ENCODE measurements around the gene PCYT1A. TPM values are rescaled to one million over a fixed set of nuclear protein-coding genes. Genes with fewer than 3 reads are reported as not detected.
"Not testable (repeated sequence)": the region's sequence is repeated elsewhere in the genome, so short reads cannot be mapped to it uniquely, and the experiment has no call there.

The PCYT1A gene
- total RNA-seq, 2 experiments from 2014 or later: 41.8 to 47.1 TPM

DNA sequence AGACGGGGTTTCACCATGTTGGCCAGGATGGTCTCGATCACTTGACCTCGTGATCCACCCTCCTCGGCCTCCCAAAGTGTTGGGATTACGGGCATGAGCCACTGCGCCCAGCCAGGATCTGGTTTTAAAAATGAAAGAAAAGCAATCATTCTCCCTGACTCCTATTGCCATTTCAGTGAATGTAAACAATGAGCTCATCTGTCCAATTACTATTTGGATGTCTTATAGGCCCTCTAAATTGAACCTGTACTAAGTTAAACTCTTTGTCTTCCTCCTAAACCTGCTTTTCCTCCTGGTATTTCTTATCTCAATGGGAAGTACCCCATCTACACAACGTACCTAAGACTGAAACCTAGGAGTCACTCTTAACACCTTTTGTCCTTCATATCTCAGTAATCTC is 23.7 kb downstream of the PCYT1A start:
- ATAC-seq: no peak
- Mint-ChIP-seq H3K27ac (no peak overlapping the region), H3K4me3 (no peak overlapping the region)

DNA sequence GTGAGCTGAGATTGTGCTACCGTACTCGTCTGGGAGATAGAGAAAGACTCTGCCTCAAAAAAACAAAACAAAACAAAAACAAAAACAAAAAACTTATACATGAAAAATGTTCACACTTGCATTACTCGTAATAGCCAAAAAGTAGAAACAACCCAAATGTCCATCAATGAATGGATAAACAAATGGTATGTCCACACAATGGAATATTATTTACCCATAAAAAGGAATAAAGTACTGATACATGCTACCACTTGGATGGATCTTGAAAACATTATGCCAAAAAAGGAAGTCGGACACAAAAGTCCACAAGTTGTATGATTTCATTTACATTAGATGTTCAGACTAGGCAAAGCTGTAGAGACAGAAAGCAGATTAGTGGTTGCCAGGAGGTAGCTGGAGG is 26.7 kb downstream of the PCYT1A start:
- no peaks in the 10 kb centered on the region for H3K27me3 Mint-ChIP-seq
- no peak overlapping the region for H3K27ac Mint-ChIP-seq
- H3K4me1 Mint-ChIP-seq: no peaks in the 10 kb centered on the region
- no peak overlapping the region for H3K4me3 Mint-ChIP-seq
- H3K36me3 Mint-ChIP-seq (ENCODE audit: low read depth): peaks cover 31% of the 10 kb centered on the region
- intact Hi-C loops (cut with DNase I, micrococcal nuclease): no loop called here
- ATAC-seq (no peak), DNase-seq (no peak)
- H3K9me3 Mint-ChIP-seq (ENCODE audit: low read depth): no peaks in the 10 kb centered on the region
- POLR2A ChIA-PET: no interaction called here
- CTCF ChIA-PET: interaction anchor here (0.6 kb wide), 1 partner anchor 24 kb away, joined by 3 read pairs; no protein-coding TSS in a partner anchor

More for the DNA sequence above, 23.7 kb downstream of the PCYT1A start:
- Mint-ChIP-seq H3K4me1 (no peaks in the 10 kb centered on the region), H3K27me3 (no peaks in the 10 kb centered on the region), H3K36me3 (ENCODE audit: low read depth) (peaks cover 21% of the 10 kb centered on the region), H3K9me3 (ENCODE audit: low read depth) (no peaks in the 10 kb centered on the region)
- POLR2A ChIA-PET: no interaction called here
- CTCF ChIA-PET: interaction anchor here (0.6 kb wide), 1 partner anchor 51 kb away, joined by 4 read pairs; no protein-coding TSS in a partner anchor
- DNase-seq: no peak
- intact Hi-C loops (cut with DNase I, micrococcal nuclease): no loop called here

DNA sequence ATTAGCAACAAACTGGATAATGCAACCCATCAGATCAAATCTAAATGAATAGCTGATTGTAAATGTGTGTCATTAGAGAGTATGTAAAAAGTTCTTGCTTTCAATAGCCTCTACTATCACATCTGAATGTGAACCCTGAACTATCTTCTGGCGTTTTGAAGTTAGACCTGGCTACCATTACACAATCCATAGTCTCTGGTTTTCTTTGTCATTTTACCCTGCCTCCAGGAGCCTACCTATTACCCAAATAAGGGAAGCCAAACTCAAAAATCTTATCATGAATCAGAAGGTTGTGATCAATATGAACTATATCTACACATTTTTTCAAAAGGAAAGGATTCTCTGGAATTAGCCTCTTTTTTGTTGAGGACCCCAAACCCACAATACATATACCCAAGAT is 31.8 kb downstream of the PCYT1A start:
- Mint-ChIP-seq H3K27me3 (no peaks in the 10 kb centered on the region), H3K4me3 (no peak overlapping the region), H3K4me1 (no peaks in the 10 kb centered on the region), H3K27ac (peak overlapping the region; percentile 27), H3K36me3 (ENCODE audit: low read depth) (peaks cover 18% of the 10 kb centered on the region), H3K9me3 (ENCODE audit: low read depth) (no peaks in the 10 kb centered on the region)
- POLR2A ChIA-PET: no interaction called here
- CTCF ChIA-PET: interaction anchor here (0.6 to 4.7 kb wide), 5 partner anchors 63 to 267 kb away, joined by 3 to 20 read pairs (median 3); no protein-coding TSS in a partner anchor
- DNase-seq (no peak), ATAC-seq (no peak)
- intact Hi-C loops (cut with DNase I, micrococcal nuclease): loop anchor here in 1 of 2 experiments (2.0 kb wide), 1 partner anchor 63 kb away; the partner anchor contains the start of gene DYNLT2B

DNA sequence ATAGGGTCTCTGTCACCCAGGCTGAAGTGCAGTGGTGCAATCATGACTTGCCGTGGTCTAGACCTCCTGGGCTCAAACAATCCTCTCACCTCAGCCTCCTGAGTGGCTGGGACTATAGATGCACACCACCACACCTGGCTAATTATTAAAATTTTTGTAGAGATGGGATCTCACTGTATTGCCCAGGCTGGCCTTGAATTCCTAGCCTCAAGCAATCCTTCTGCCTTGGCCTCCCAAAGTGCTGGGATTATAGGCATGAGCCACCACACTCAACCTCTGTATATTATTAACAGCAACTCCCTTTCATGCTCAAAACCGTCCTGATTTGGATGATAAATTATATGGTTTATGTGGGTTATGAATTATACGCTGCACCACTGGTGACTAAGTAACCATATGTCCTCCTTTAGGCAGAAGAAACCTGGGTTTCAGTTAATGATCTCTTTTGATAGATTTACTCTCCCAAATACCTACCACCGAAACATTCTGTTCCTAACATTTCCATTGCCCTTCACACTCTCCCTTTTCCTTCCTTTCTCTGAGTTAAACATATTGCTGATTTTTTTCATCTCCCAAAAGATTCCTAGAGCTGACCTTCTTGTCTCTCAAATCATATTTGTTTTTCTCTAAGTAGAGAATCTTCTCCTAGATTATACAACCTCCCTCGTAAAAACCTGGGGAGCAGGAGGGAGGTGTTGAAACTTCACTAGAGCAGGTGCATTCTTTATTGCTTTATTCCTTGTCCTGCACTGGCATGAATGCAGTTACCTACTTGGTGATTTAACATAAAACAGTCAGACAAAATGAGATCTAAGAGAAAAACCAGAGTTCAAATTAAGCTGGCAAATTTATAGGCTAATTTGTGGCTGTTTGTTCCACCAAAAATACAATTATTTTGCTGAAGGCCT is 32.9 kb downstream of the PCYT1A start:
- H3K27ac Mint-ChIP-seq: no peak overlapping the region
- ATAC-seq: no peak
- ChIA-PET POLR2A (no interaction called here), CTCF (interaction anchor here (0.6 to 4.7 kb wide), 14 partner anchors 7 to 313 kb away, joined by 3 to 20 read pairs (median 3); partner anchors contain the start of gene UBXN7)
- intact Hi-C loops (cut with DNase I, micrococcal nuclease): loop anchor here (2.0 to 5.0 kb wide), 2 partner anchors 64 to 108 kb away; partner anchors contain the start of gene DYNLT2B (in 1 of the 2)
- no peaks in the 10 kb centered on the region for H3K4me1 Mint-ChIP-seq
- no peaks in the 10 kb centered on the region for H3K27me3 Mint-ChIP-seq
- no peak overlapping the region for H3K4me3 Mint-ChIP-seq
- peaks cover 17% of the 10 kb centered on the region for H3K36me3 Mint-ChIP-seq (ENCODE audit: low read depth)
- no peaks in the 10 kb centered on the region for H3K9me3 Mint-ChIP-seq (ENCODE audit: low read depth)
- no peak for DNase-seq

DNA sequence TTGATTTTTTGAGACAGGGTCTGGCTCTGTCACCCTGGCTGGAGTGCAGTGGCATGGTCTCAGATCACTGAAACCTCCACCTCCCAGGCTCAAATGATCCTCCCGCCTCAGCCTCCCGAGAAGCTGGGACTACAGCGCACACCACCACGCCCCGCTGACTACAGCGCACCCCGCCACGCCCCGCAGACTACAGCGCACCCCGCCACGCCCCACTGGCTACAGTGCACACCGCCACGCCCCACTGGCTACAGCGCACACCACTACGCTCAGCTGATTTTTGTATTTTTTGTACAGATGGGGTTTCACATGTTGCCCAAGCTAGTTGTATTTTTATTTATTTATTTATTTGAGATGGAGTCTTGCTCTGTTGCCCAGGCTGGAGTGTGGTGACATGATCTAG is 35.6 kb downstream of the PCYT1A start:
- Mint-ChIP-seq H3K36me3 (ENCODE audit: low read depth) (peaks cover 15% of the 10 kb centered on the region), H3K9me3 (ENCODE audit: low read depth) (no peaks in the 10 kb centered on the region), H3K27ac (no peak overlapping the region), H3K27me3 (no peaks in the 10 kb centered on the region), H3K4me3 (no peak overlapping the region), H3K4me1 (no peaks in the 10 kb centered on the region)
- ChIA-PET CTCF (interaction anchor here (0.6 to 4.7 kb wide), 6 partner anchors 14 to 435 kb away, joined by 3 to 20 read pairs (median 4); no protein-coding TSS in a partner anchor), POLR2A (no interaction called here)
- intact Hi-C loops (cut with DNase I, micrococcal nuclease): loop anchor here in 1 of 2 experiments (5.0 kb wide), 1 partner anchor 110 kb away; no protein-coding TSS in a partner anchor
- ATAC-seq (no peak), DNase-seq (no peak)

DNA sequence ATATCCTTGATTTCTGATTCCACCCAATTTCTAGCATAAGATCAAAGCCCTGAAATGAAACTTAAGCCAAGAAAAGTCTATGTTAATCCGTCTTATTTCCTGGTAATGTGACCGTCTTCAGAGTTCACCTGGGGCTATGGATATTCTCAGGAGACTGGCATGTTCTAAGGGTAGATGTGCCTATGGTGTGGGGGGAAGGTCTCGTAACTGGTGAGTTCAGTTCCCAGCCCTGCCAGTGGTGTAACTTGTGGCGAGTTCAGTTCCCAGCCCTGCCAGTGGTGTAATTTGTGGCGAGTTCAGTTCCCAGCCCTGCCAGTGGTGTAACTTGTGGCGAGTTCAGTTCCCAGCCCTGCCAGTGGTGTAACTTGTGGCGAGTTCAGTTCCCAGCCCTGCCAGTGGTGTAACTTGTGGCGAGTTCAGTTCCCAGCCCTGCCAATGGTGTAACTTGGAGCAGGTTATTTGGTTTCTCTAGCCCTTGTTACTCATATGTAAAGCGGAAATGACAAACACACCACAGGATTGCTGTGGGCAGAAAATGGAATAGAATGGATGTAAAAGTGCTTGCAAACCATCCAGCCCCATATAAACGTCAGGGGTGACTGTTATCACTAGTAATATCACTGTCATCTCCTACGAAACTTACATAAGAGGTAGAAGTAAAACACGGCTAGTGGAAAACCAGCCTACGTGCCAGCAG is 40.8 kb downstream of the PCYT1A start:
- ATAC-seq: peak; percentile 65
- peaks cover 18% of the 10 kb centered on the region for H3K36me3 Mint-ChIP-seq (ENCODE audit: low read depth)
- POLR2A ChIA-PET: no interaction called here
- CTCF ChIA-PET: no interaction called here
- H3K4me3 Mint-ChIP-seq: no peak overlapping the region
- H3K9me3 Mint-ChIP-seq (ENCODE audit: low read depth): no peaks in the 10 kb centered on the region
- no peaks in the 10 kb centered on the region for H3K27me3 Mint-ChIP-seq
- no peaks in the 10 kb centered on the region for H3K4me1 Mint-ChIP-seq
- no peak overlapping the region for H3K27ac Mint-ChIP-seq
- peak; percentile 27 for DNase-seq
- intact Hi-C loops (cut with DNase I, micrococcal nuclease): no loop called here

DNA sequence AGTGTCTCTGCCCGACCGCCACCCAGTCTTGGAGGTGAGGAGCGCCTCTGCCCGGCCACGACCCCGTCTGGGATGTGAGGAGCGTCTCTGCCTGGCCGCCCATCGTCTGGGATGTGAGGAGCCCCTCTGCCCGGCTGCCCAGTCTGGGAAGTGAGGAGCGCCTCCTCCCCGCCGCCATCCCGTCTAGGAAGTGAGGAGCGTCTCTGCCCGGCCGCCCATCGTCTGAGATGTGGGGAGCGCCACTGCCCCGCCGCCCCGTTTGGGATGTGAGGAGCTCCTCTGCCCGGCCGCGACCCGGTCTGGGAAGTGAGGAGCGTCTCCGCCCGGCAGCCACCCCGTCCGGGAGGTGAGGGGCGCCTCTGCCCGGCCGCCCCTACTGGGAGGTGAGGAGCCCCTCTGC is 43.4 kb downstream of the PCYT1A start:
- DNase-seq; H3K4me3 Mint-ChIP-seq; H3K9me3 Mint-ChIP-seq (ENCODE audit: low read depth); POLR2A ChIA-PET; H3K4me1 Mint-ChIP-seq; H3K27ac Mint-ChIP-seq; ATAC-seq; intact Hi-C loops (cut with DNase I, micrococcal nuclease); H3K27me3 Mint-ChIP-seq: not testable (repeated sequence)
- H3K36me3 Mint-ChIP-seq (ENCODE audit: low read depth): peaks cover 29% of the 10 kb centered on the region
- CTCF ChIA-PET: interaction anchor here (1.6 kb wide), 1 partner anchor 9 kb away, joined by 3 read pairs; no protein-coding TSS in a partner anchor

DNA sequence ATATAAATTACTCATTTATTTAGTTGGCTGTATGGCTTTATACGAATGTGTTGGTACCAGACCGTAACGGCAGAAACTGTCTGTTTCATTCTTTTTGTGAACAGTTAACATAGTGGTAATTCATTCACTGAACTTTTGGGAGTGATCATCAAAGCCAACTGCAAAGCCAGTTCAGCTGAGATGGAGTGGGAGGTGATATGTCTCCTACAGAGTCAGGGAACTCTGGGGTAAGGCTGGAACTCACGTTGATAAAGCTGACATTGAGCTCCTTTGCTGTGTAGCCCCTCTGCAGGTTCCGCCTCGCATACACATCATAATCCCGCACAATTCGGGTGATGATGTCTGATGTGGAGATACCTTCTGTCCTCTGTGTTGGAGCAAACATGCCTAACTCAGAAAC is 45.8 kb downstream of the PCYT1A start:
- intact Hi-C loops (cut with DNase I, micrococcal nuclease): no loop called here
- Mint-ChIP-seq H3K4me3 (no peak overlapping the region), H3K27me3 (no peaks in the 10 kb centered on the region), H3K4me1 (no peaks in the 10 kb centered on the region), H3K27ac (no peak overlapping the region), H3K36me3 (ENCODE audit: low read depth) (peaks cover 34% of the 10 kb centered on the region), H3K9me3 (ENCODE audit: low read depth) (no peaks in the 10 kb centered on the region)
- CTCF ChIA-PET: no interaction called here
- POLR2A ChIA-PET: interaction anchor here (0.6 kb wide), 1 partner anchor 179 kb away, joined by 4 read pairs; no protein-coding TSS in a partner anchor
- DNase-seq (no peak), ATAC-seq (no peak)

DNA sequence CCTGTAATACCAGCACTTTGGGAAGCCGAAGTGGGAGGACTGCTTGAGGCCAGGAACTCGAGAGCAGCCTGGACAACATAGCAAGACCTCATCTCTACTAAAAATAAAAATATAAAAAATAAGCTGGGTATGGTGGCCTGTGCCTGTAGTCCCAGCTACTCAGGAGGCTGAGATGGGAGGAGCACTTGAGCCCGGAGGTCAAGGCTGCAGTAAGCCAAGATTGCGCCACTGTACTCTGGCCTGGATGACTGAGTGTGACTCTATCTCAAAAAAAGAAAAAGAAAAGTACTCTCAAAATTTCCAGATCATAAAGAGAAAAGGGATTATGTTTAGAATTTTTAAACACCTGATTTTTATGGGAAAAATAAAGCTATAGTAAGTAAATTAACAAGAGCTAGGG is 47.1 kb downstream of the PCYT1A start:
- DNase-seq: no peak
- intact Hi-C loops (cut with DNase I, micrococcal nuclease): no loop called here
- Mint-ChIP-seq H3K4me1 (no peaks in the 10 kb centered on the region), H3K36me3 (ENCODE audit: low read depth) (peaks cover 29% of the 10 kb centered on the region), H3K27me3 (no peaks in the 10 kb centered on the region), H3K27ac (no peak overlapping the region), H3K9me3 (ENCODE audit: low read depth) (no peaks in the 10 kb centered on the region), H3K4me3 (no peak overlapping the region)
- POLR2A ChIA-PET: no interaction called here
- ATAC-seq: no peak
- CTCF ChIA-PET: interaction anchor here (0.8 to 1.0 kb wide), 4 partner anchors 13 to 277 kb away, joined by 3 to 5 read pairs (median 4); no protein-coding TSS in a partner anchor

DNA sequence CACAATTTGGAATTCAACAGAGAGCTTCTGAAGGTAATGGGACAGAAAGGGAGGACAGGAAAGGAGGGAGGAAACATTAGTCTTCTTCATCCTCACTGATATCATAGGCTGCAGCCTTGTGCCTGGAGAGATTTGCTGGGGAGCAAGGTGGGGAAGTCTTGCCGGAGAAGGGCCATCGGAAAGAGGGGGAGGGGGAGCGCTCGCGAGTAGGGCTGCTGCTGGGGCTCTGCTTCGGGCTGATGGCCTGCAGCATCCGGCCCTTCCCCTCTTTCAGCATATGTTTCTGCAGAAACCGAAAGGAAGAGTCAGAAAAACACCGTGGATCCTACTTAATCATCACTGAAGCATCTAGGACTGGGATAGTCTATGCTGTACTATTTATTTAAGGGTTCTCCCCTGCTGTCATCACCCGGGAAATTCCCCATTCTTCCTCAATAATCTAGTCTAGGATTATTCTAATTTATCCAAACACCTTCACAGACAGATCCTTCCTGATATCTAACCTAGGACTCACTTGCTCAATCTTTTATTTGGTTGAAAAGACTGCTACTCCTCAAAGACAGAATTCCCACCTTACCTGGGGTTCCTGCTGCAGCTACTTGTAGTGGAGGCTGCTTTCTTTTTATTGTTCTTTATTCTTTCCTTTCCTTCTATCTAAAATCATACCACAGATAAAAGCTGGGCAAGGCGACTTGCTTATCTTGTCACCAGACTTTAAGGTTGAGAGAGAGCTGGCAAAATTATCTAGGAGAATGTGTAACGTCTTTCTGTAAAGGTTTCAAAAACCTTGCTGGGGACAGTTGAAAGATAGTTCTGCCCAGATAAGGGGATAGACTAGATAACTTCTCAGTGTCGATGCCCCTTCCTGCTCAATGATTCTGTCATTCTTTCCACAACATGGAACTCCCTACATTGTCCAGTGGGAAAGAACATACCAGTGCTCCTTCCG is 48.6 kb downstream of the PCYT1A start:
- Mint-ChIP-seq H3K4me3 (no peak overlapping the region), H3K27me3 (no peaks in the 10 kb centered on the region), H3K27ac (no peak overlapping the region), H3K36me3 (ENCODE audit: low read depth) (peaks cover 24% of the 10 kb centered on the region), H3K4me1 (no peaks in the 10 kb centered on the region), H3K9me3 (ENCODE audit: low read depth) (no peaks in the 10 kb centered on the region)
- ChIA-PET POLR2A (no interaction called here), CTCF (interaction anchor here (0.5 to 0.8 kb wide), 2 partner anchors 24 to 287 kb away, joined by 3 read pairs; no protein-coding TSS in a partner anchor)
- ATAC-seq: no peak
- intact Hi-C loops (cut with DNase I, micrococcal nuclease): no loop called here
- DNase-seq: no peak
